Dedifferentiated amniotic fluid mesenchymal stem cell (primary cell): Measurements from ENCODE around the gene KIF24.
"Not testable (repeated sequence)": the region's sequence is repeated elsewhere in the genome, so short reads cannot be mapped to it uniquely, and the experiment has no call there.

Source experiments
- DNase-seq: peaks from one replicate; pipeline ENCODE4 v3.0.0-alpha.2; 2016; ENCODE audit errors: extremely low spot score

Gene KIF24

GRCh38 chr9:34322899-34323591 lies 6.0 kb downstream of the KIF24 start:
- no peak for DNase-seq

- DNase-seq, result no peak
Measured at GRCh38 chr9:34321451-34321850, 7.6 kb downstream of the KIF24 start.

- DNase-seq, result no peak
Measured at GRCh38 chr9:34318163-34318790, 10.8 kb downstream of the KIF24 start.

- DNase-seq, result no peak
Measured at GRCh38 chr9:34317436-34317835, 11.6 kb downstream of the KIF24 start.

- DNase-seq, result no peak
Measured at GRCh38 chr9:34311499-34312185, 17.4 kb downstream of the KIF24 start.

GRCh38 chr9:34310215-34310614 lies 18.9 kb downstream of the KIF24 start:
- DNase-seq, result no peak

GRCh38 chr9:34308316-34308715 lies 20.8 kb downstream of the KIF24 start:
- DNase-seq, result not testable (repeated sequence)

- not testable (repeated sequence) for DNase-seq
Measured at GRCh38 chr9:34301064-34301463, 28.0 kb downstream of the KIF24 start.

- DNase-seq, result no peak
Measured at GRCh38 chr9:34292552-34292951, 36.5 kb downstream of the KIF24 start.

GRCh38 chr9:34291423-34291822 lies 37.6 kb downstream of the KIF24 start:
- DNase-seq, result no peak

GRCh38 chr9:34291023-34291422 lies 38.0 kb downstream of the KIF24 start:
- DNase-seq, result no peak

GRCh38 chr9:34289159-34289558 lies 39.9 kb downstream of the KIF24 start:
- DNase-seq, result no peak

GRCh38 chr9:34282096-34282495 lies 47.0 kb downstream of the KIF24 start:
- no peak for DNase-seq

GRCh38 chr9:34279411-34279810 lies 49.7 kb downstream of the KIF24 start:
- no peak for DNase-seq
